Measurements from ENCODE around the gene FAM131A.

The FAM131A gene

DNA sequence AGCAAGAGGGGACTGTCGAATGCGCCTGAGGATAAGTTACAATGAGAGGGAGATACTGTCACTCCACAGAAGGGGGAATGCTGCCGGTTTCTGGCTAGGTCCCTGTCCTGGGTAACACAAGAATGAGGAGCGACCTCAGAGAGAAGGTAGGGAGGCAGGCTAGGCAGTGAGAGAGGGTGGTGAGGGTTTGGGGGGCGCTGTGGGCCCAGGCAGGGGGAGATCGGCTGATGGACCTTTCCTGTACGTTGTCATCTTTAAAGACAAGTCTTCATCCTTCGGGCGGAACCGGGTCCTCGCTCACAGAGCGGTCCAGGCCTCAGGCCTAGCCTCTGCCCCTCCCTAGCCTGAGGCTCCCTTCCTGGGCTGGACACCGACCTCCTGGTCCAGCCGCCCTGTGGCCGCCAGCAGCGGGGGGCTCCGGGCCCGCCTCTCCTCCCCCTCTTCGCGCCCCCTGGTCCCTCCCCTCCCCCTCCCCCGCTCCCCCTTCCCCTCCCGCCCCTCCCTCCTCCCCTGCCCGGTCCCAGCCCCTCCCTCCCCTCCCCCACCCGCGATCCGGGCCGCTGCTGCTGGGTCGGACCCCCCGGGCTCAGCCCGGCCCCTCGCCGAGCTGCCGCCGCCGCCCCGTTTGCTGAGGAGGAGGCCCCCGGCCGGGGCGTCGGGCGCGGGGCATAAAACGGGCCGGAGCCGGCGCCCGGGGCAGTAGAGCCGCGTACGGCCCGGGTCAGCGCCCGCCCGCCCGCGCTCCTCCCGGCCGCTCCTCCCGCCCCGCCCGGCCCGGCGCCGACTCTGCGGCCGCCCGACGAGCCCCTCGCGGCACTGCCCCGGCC lies 42.2 kb downstream of the FAM131A start, which contains the start of gene CHRD:
Gene CHRD, plus strand, starts transcription at position 697 of the 827 bp plus-strand sequence. CDS start 265 bp downstream, outside the sequence.
- H3K27ac ChIP-seq (ENCODE audit: extremely low read depth, low read depth, low read length) = no peak within 1 kb of the TSS; the same call in 1 of the 2 replicates
- ChIA-PET CTCF (no interaction called here), POLR2A (no interaction called here)
- peaks cover 0 to 10% of the 10 kb centered on the region in 2 experiments; a peak in 1 of 3 replicates for H3K36me3 ChIP-seq (ENCODE audit: control insufficient read depth in 2 of 2, insufficient read depth in 1 of 2, low read length in 2 of 2)
- TF ChIP-seq, protein P1, sequence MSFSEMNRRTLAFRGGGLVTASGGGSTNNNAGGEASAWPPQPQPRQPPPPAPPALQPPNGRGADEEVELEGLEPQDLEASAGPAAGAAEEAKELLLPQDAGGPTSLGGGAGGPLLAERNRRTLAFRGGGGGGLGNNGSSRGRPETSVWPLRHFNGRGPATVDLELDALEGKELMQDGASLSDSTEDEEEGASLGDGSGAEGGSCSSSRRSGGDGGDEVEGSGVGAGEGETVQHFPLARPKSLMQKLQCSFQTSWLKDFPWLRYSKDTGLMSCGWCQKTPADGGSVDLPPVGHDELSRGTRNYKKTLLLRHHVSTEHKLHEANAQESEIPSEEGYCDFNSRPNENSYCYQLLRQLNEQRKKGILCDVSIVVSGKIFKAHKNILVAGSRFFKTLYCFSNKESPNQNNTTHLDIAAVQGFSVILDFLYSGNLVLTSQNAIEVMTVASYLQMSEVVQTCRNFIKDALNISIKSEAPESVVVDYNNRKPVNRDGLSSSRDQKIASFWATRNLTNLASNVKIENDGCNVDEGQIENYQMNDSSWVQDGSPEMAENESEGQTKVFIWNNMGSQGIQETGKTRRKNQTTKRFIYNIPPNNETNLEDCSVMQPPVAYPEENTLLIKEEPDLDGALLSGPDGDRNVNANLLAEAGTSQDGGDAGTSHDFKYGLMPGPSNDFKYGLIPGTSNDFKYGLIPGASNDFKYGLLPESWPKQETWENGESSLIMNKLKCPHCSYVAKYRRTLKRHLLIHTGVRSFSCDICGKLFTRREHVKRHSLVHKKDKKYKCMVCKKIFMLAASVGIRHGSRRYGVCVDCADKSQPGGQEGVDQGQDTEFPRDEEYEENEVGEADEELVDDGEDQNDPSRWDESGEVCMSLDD (tag by site-specific recombination; IDR thresholded peaks at IDR 0.05) = 0 out of 2 replicates have a peak, but pooled peaks have one; percentile 34
- TF ChIP-seq ZNF37A (tag by site-specific recombination; IDR thresholded peaks at IDR 0.05) (no peak), ZNF610 (tag by site-specific recombination; IDR thresholded peaks at IDR 0.05; ENCODE audit: borderline replicate concordance) (peak; percentile 97), ZNF791 (tag by site-specific recombination; IDR thresholded peaks at IDR 0.05) (no peak), GLIS2 (tag by site-specific recombination; IDR thresholded peaks at IDR 0.05) (peak; percentile 23; the same call in 1 of the 2 replicates), HIC1 (tag by site-specific recombination; IDR thresholded peaks at IDR 0.05) (no peak)
- H3K9me3 ChIP-seq (ENCODE audit: control insufficient read depth, insufficient read depth, low read depth, low read length) = no peaks in the 10 kb centered on the region
- no peaks in the 10 kb centered on the region for H3K4me1 ChIP-seq (ENCODE audit: control insufficient read depth, insufficient read depth, low read length)
- H3K4me3 ChIP-seq (ENCODE audit: low read depth, low read length) = peak within 1 kb of the TSS; percentile 42

DNA sequence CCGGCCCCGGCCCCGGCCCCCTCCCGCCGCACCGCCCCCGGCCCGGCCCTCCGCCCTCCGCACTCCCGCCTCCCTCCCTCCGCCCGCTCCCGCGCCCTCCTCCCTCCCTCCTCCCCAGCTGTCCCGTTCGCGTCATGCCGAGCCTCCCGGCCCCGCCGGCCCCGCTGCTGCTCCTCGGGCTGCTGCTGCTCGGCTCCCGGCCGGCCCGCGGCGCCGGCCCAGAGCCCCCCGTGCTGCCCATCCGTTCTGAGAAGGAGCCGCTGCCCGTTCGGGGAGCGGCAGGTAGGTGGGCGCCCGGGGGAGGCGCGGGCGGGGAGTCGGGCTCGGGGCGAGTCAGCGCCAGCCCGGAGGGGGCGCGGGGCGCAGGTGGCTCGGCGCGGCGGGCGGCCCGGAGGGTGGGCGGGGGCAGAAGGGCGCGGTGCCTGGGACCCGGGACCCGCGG lies 42.8 kb downstream of the FAM131A start:
- H3K4me3 ChIP-seq (ENCODE audit: low read depth, low read length) = peak overlapping the region; percentile 42
- H3K27ac ChIP-seq (ENCODE audit: extremely low read depth, low read depth, low read length) = no peak overlapping the region; the same call in 1 of the 2 replicates
- POLR2A ChIA-PET = interaction anchor here (0.5 kb wide), 1 partner anchor 115 kb away, joined by 4 read pairs; no protein-coding TSS in a partner anchor
- H3K9me3 ChIP-seq (ENCODE audit: control insufficient read depth, insufficient read depth, low read depth, low read length) = no peaks in the 10 kb centered on the region
- CTCF ChIA-PET = interaction anchor here (1.2 kb wide), 1 partner anchor 26 kb away, joined by 3 read pairs; no protein-coding TSS in a partner anchor
- H3K36me3 ChIP-seq (ENCODE audit: control insufficient read depth in 2 of 2, insufficient read depth in 1 of 2, low read length in 2 of 2) = peaks cover 0 to 10% of the 10 kb centered on the region in 2 experiments; a peak in 1 of 3 replicates
- no peaks in the 10 kb centered on the region for H3K4me1 ChIP-seq (ENCODE audit: control insufficient read depth, insufficient read depth, low read length)
- TF ChIP-seq ZBTB21 (tag by site-specific recombination; IDR thresholded peaks at IDR 0.05) = no peak
- TF ChIP-seq KLF10 (tag by site-specific recombination; IDR thresholded peaks at IDR 0.05) = 0 out of 2 replicates have a peak, but pooled peaks have one; percentile 23

- no peak for TF ChIP-seq EGR2 (tag by site-specific recombination; IDR thresholded peaks at IDR 0.05; ENCODE audit: low read depth)
- peak; percentile 78; the same call in 1 of the 2 replicates for TF ChIP-seq ZNF660 (tag by site-specific recombination; IDR thresholded peaks at IDR 0.05)
- no peak for TF ChIP-seq ZNF548 (tag by site-specific recombination; IDR thresholded peaks at IDR 0.05)
- no peak for TF ChIP-seq ZNF629 (tag by site-specific recombination; IDR thresholded peaks at IDR 0.05)
- peak; percentile 17 for TF ChIP-seq ZBTB26 (tag by site-specific recombination; optimal IDR thresholded peaks at IDR 0.05)
- no peak for TF ChIP-seq PRDM1 (tag by site-specific recombination; IDR thresholded peaks at IDR 0.05)
- H3K27ac ChIP-seq (ENCODE audit: extremely low read depth, low read depth, low read length) = no peak overlapping the region; the same call in 1 of the 2 replicates
- CTCF ChIA-PET = interaction anchor here (0.6 to 1.2 kb wide), 2 partner anchors 26 to 150 kb away, joined by 3 read pairs; no protein-coding TSS in a partner anchor
- POLR2A ChIA-PET = interaction anchor here (0.5 kb wide), 1 partner anchor 115 kb away, joined by 4 read pairs; no protein-coding TSS in a partner anchor
- no peaks in the 10 kb centered on the region for H3K4me1 ChIP-seq (ENCODE audit: control insufficient read depth, insufficient read depth, low read length)
- H3K9me3 ChIP-seq (ENCODE audit: control insufficient read depth, insufficient read depth, low read depth, low read length) = no peaks in the 10 kb centered on the region
- H3K4me3 ChIP-seq (ENCODE audit: low read depth, low read length) = peak overlapping the region; percentile 42
- peaks cover 0 to 11% of the 10 kb centered on the region in 2 experiments; a peak in 1 of 3 replicates for H3K36me3 ChIP-seq (ENCODE audit: control insufficient read depth in 2 of 2, insufficient read depth in 1 of 2, low read length in 2 of 2)
Observed at GRCh38 chr3:184380627-184381260, 43.3 kb downstream of the FAM131A start.
